GM12892 (cell line): ENCODE data around the gene LTA.

Experiments used
- POLR2A ChIP-seq: IDR thresholded peaks from 2 replicates; pipeline ENCODE4 v1.6.1; 2011; ENCODE audit warnings: low read depth, low read length, control low read depth
- POLR2AphosphoS5 ChIP-seq: IDR thresholded peaks from 2 replicates; pipeline ENCODE4 v1.6.1; 2011; ENCODE audit warnings: low read depth, low read length, control low read depth

- TF ChIP-seq POLR2AphosphoS5 (no peak), POLR2A (no peak)
These were observed 30.9 kb upstream of the LTA start for GRCh38 chr6:31541059-31541657.
